Upper lobe of left lung (tissue), 4 donors: Measurements from ENCODE around the gene KCNMA1.

Experiments used
- EP300 ChIP-seq, 4 donors: sonication (generic); formaldehyde crosslinking; IDR thresholded peaks; one replicate each; pipeline ENCODE4 v1.5.1; 2017; ENCODE audit warnings: antibody characterized with exemption in 4 of 4, control low read depth in 2 of 4
- POLR2A ChIP-seq, 4 donors: fragments of 450-650 bp; IDR thresholded peaks; one replicate each; pipeline ENCODE4 v1.5.1; 2016 to 2017; ENCODE audit warnings: antibody characterized with exemption in 4 of 4, mild to moderate bottlenecking in 2 of 4
- POLR2AphosphoS5 ChIP-seq, 2 donors: sonication (generic); formaldehyde crosslinking; IDR thresholded peaks; one replicate each; pipeline ENCODE4 v1.5.1; 2017; ENCODE audit warnings: antibody characterized with exemption in 2 of 2

- no peak for TF ChIP-seq EP300 (IDR thresholded peaks at IDR 0.05)
- no peak for TF ChIP-seq POLR2A (IDR thresholded peaks at IDR 0.05)
- no peak for TF ChIP-seq POLR2AphosphoS5 (IDR thresholded peaks at IDR 0.05)
Observed at GRCh38 chr10:77445547-77445946, 192.1 kb downstream of the KCNMA1 start.
